Endothelial cell of umbilical vein (primary cell): ENCODE measurements around the gene GSE1. TPM values are rescaled to one million over a fixed set of nuclear protein-coding genes. Genes with fewer than 3 reads are reported as not detected.

Experiments
- BruUV-seq: library from RNA; stranded (reverse); fragments of 400-500 nt; replicated peaks from 2 replicates; lab custom pipeline; 2021; lab: Mats Ljungman, UMichigan
- CTCF ChIA-PET: fragments of 300-600, 350-600 bp; sonication (Branson Sonifier 250); formaldehyde crosslinking; loops from one replicate; lab custom pipeline; 2021; ENCODE audit warnings: antibody characterized with exemption, inconsistent platforms; lab: Charles Lee
- POLR2A ChIA-PET: fragments of 300-600, 350-600 bp; sonication (Branson Sonifier 250); formaldehyde crosslinking; loops from one replicate; lab custom pipeline; 2021; ENCODE audit warnings: antibody characterized with exemption, inconsistent platforms; lab: Charles Lee
- DNase-seq: peaks from one replicate; pipeline ENCODE4 v3.0.0-alpha.2; 2011; ENCODE audit warnings: low read depth, low spot score
- FAIRE-seq: peaks from 2 replicates; lab custom pipeline; 2011; peaks lifted over from hg19 to GRCh38; lab: Jason Lieb, UNC
- H2AFZ ChIP-seq: 2 replicates; pipeline ENCODE4 v1.6.0; 2012; ENCODE audit warnings: low read depth, low read length, control low read depth, inconsistent platforms
- H3K27ac ChIP-seq: 2 replicates; pipeline ENCODE4 v1.5.1; 2011; ENCODE audit warnings: low read depth, mild to moderate bottlenecking, control low read depth, low read length, moderate library complexity; ENCODE audit not compliant: insufficient read depth
- H3K27me3 ChIP-seq, 2 experiments: 2 replicates each; pipeline versions ENCODE4 v1.6.0 to v1.6.1; 2011; ENCODE audit warnings: low read length in 2 of 2, mixed read lengths in 1 of 2; ENCODE audit not compliant: control insufficient read depth in 2 of 2, insufficient read depth in 2 of 2
- H3K36me3 ChIP-seq, 2 experiments: 2 replicates in 1 of 2; 3 replicates in 1 of 2; pipeline ENCODE4 v1.5.1; 2011; ENCODE audit warnings: low read length in 2 of 2, mild to moderate bottlenecking in 1 of 2, moderate library complexity in 1 of 2; ENCODE audit not compliant: control insufficient read depth in 2 of 2, insufficient read depth in 2 of 2; ENCODE audit errors: extremely low read depth in 1 of 2
- H3K4me1 ChIP-seq: 3 replicates; pipeline ENCODE4 v1.5.1; 2011; ENCODE audit warnings: mild to moderate bottlenecking, low read length; ENCODE audit not compliant: control insufficient read depth, insufficient read depth; ENCODE audit errors: extremely low read depth
- H3K4me2 ChIP-seq: 2 replicates; pipeline ENCODE4 v1.6.1; 2011; ENCODE audit warnings: low read length, control low read depth, mixed read lengths; ENCODE audit not compliant: insufficient read depth
- H3K4me3 ChIP-seq, 3 experiments: fragments of 200-600 bp in 1 of 3; sonication (generic), shearing (Covaris generic) in 1 of 3; replicated peaks in 1 of 3; 2 replicates each; pipeline ENCODE4 v1.5.1; 2011 to 2016; ENCODE audit warnings: control low read depth in 3 of 3, low read length in 3 of 3, mild to moderate bottlenecking in 2 of 3, inconsistent platforms in 1 of 3, low read depth in 1 of 3, moderate library complexity in 1 of 3; ENCODE audit not compliant: insufficient read depth in 1 of 3
- H3K79me2 ChIP-seq: 2 replicates; pipeline ENCODE4 v1.6.0; 2012; ENCODE audit warnings: low read length, inconsistent platforms; ENCODE audit not compliant: control insufficient read depth, insufficient read depth
- H3K9ac ChIP-seq: replicated peaks from 2 replicates; pipeline ENCODE3; 2011; ENCODE audit warnings: low read length, control low read depth; ENCODE audit not compliant: insufficient read depth; ENCODE audit errors: extremely low read depth
- H3K9me1 ChIP-seq: replicated peaks from 3 replicates; pipeline ENCODE4 v1.6.0; 2011; ENCODE audit warnings: mild to moderate bottlenecking, low read length; ENCODE audit not compliant: control insufficient read depth, insufficient read depth; ENCODE audit errors: extremely low read depth
- H3K9me3 ChIP-seq: replicated peaks from 2 replicates; pipeline ENCODE4 v1.5.1; 2012; ENCODE audit warnings: low read length, inconsistent platforms; ENCODE audit not compliant: control insufficient read depth, insufficient read depth
- H4K20me1 ChIP-seq: replicated peaks from 2 replicates; pipeline ENCODE3; 2011; ENCODE audit warnings: mild to moderate bottlenecking, low read length; ENCODE audit not compliant: control insufficient read depth, insufficient read depth; ENCODE audit errors: extremely low read depth
- MYC ChIP-seq: IDR thresholded peaks from one replicate; pipeline ENCODE4 v1.6.1; 2011; ENCODE audit warnings: mild to moderate bottlenecking, low read depth, low read length
- dilution Hi-C: fragments of 300-500 bp; cut with MboI; formaldehyde crosslinking; loops from one replicate; pipeline ENCODE4 v1.15.0; 2019; ENCODE audit warnings: low sequenced_read_pairs; ENCODE audit not compliant: extremely low pct_ligation_motif_present
- intact Hi-C: fragments of 100-400 bp; cut with micrococcal nuclease; formaldehyde crosslinking; loops from one replicate; pipeline ENCODE4 v1.10.0; 2022
- polyA plus RNA-seq, 4 experiments: library from polyadenylated mRNA; depleted of rRNA in 3 of 4; stranded (reverse) in 3 of 4; unstranded in 1 of 4; fragments of >200 nt; gene quantifications; 2 replicates each; pipeline versions ENCODE4 v1.2.1 to v1.2.3, GENCODE V29; 2011 to 2012; ENCODE audit warnings: missing spikeins in 1 of 4
- total RNA-seq: library from RNA; stranded (reverse); gene quantifications from 2 replicates; pipeline ENCODE4 v1.2.3, GENCODE V29; 2021
- TF ChIP-seq, protein P1 (sequence below), 2 donors: IDR thresholded peaks; 1 replicate in 1 of 2; 2 replicates in 1 of 2; pipeline ENCODE4 v1.5.1; 2011; ENCODE audit warnings: low read length in 2 of 2, mild to moderate bottlenecking in 2 of 2, moderate library complexity in 2 of 2, control low read depth in 1 of 2, inconsistent platforms in 1 of 2, low read depth in 1 of 2; ENCODE audit not compliant: insufficient read depth in 1 of 2; ENCODE audit errors: extremely low read depth in 1 of 2

The GSE1 gene
- total and polyA plus RNA-seq, 2 donors (not counting 3 experiments of a cell fraction or from before 2014, with no cell fraction given), result 4.2 to 18.3 TPM

DNA sequence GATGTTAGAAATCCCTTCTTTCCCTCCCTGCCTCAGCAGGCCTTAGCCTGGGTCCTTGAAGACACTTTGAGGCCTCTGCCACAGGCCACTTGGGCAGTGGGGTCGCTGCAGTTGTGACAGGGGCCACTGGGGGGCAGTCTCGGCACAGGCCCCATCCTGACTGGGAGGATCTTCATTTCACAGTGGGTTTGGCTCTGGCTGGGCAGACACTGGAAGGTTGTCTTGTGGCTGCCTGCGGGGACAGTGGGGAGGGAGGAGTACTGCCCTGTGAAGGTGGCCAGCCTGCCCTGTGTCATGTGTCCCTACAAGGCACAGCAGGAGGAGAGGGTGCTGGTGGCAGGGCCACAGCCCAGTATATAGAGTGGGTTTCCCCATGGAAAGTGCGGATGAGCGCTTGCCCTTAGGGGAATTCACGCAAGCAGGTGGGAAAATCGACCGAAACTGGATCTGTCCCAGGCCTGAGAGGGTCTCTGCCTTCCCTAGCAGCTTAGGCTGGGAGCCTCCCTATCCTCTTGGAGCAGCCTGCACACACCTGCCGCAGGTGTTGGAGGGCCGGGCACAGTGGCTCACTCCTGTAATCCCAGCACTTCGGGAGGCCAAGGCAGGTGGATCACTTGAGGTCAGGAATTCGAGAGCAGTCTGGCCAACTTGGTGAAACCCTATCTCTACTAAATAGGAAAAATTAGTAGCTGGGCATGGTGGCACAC, 46.8 kb downstream of the GSE1 start:
- Histone ChIP-seq H3K36me3 (no peaks in the 10 kb centered on the region), H3K27me3 (no peaks in the 10 kb centered on the region), H3K9me1 (no peaks in the 10 kb centered on the region), H3K9ac (no peak overlapping the region), H4K20me1 (no peaks in the 10 kb centered on the region), H2AFZ (no peak overlapping the region), H3K9me3 (no peaks in the 10 kb centered on the region), H3K4me3 (no peak overlapping the region), H3K4me1 (no peaks in the 10 kb centered on the region), H3K79me2 (no peaks in the 10 kb centered on the region), H3K4me2 (no peak overlapping the region), H3K27ac (no peak overlapping the region)
- TF ChIP-seq, protein P1, sequence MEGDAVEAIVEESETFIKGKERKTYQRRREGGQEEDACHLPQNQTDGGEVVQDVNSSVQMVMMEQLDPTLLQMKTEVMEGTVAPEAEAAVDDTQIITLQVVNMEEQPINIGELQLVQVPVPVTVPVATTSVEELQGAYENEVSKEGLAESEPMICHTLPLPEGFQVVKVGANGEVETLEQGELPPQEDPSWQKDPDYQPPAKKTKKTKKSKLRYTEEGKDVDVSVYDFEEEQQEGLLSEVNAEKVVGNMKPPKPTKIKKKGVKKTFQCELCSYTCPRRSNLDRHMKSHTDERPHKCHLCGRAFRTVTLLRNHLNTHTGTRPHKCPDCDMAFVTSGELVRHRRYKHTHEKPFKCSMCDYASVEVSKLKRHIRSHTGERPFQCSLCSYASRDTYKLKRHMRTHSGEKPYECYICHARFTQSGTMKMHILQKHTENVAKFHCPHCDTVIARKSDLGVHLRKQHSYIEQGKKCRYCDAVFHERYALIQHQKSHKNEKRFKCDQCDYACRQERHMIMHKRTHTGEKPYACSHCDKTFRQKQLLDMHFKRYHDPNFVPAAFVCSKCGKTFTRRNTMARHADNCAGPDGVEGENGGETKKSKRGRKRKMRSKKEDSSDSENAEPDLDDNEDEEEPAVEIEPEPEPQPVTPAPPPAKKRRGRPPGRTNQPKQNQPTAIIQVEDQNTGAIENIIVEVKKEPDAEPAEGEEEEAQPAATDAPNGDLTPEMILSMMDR (IDR thresholded peaks at IDR 0.05; ENCODE audit: extremely low read depth in 1 of 2, insufficient read depth in 1 of 2, low read depth in 1 of 2, low read length in 2 of 2), result peak; percentile 96 to 98
- no peak for TF ChIP-seq MYC
- DNase-seq (peak; percentile 70), FAIRE-seq (peak; percentile 88)
- dilution Hi-C loops, result no loop called here
- BruUV-seq, result no TSS peak
- POLR2A ChIA-PET, result no interaction called here
- CTCF ChIA-PET, result interaction anchor here (0.6 to 8.2 kb wide), 10 partner anchors 10 to 212 kb away, joined by 3 to 119 read pairs (median 4); no protein-coding TSS in a partner anchor
- intact Hi-C loops, result loop anchor here (1.0 kb wide), 2 partner anchors 14 to 58 kb away; no protein-coding TSS in a partner anchor
